Spleen (tissue), 11 donors: ENCODE data around the gene FTSJ1. TPM values are rescaled to one million over a fixed set of nuclear protein-coding genes. Genes with fewer than 3 reads are reported as not detected.

Experiments used
- DNase-seq: peaks from one replicate; pipeline ENCODE4 v3.0.0-alpha.2; 2020
- H3K27ac ChIP-seq, 8 donors: fragments of 200-600 bp; sonication (generic) in 7 of 8; 1 replicate in 4 of 8; 2 replicates in 4 of 8; pipeline versions ENCODE4 v1.5.0 to v1.8.0; 2016 to 2021; ENCODE audit warnings: inconsistent platforms in 4 of 8, mild to moderate bottlenecking in 4 of 8, moderate library complexity in 1 of 8
- H3K27me3 ChIP-seq, 7 donors: fragments of 200-600 bp; sonication (generic) in 6 of 7; replicated peaks in 1 of 7; 1 replicate in 4 of 7; 2 replicates in 3 of 7; pipeline versions ENCODE4 v1.5.0 to v1.8.0; 2016 to 2021; ENCODE audit warnings: inconsistent platforms in 3 of 7, mild to moderate bottlenecking in 1 of 7
- H3K36me3 ChIP-seq, 6 donors: fragments of 200-600 bp; sonication (generic) in 5 of 6; 1 replicate in 4 of 6; 2 replicates in 2 of 6; pipeline versions ENCODE4 v1.5.0 to v1.8.0; 2016 to 2021; ENCODE audit warnings: inconsistent platforms in 2 of 6
- H3K4me1 ChIP-seq, 6 donors: fragments of 200-600 bp; sonication (generic) in 5 of 6; 1 replicate in 3 of 6; 2 replicates in 3 of 6; pipeline versions ENCODE4 v1.5.0 to v1.8.0; 2016 to 2021; ENCODE audit warnings: inconsistent platforms in 3 of 6
- H3K4me3 ChIP-seq, 8 donors: fragments of 200-600 bp; sonication (generic) in 7 of 8; 1 replicate in 4 of 8; 2 replicates in 4 of 8; pipeline versions ENCODE4 v1.5.0 to v1.8.0; 2016 to 2021; ENCODE audit warnings: inconsistent platforms in 4 of 8, mild to moderate bottlenecking in 4 of 8, moderate library complexity in 2 of 8
- H3K9me3 ChIP-seq, 8 donors: fragments of 200-600 bp; sonication (generic) in 7 of 8; 1 replicate in 4 of 8; 2 replicates in 4 of 8; pipeline versions ENCODE4 v1.5.0 to v1.8.0; 2016 to 2021; ENCODE audit warnings: inconsistent platforms in 4 of 8
- CTCF ChIP-seq, 11 experiments: fragments of 200-600 bp in 7 of 11; fragments of 450-650 bp in 4 of 11; sonication (generic) in 4 of 11; IDR thresholded peaks in 8 of 11; conservative IDR thresholded peaks in 3 of 11; 1 replicate in 7 of 11; 2 replicates in 4 of 11; pipeline versions ENCODE4 v1.4.0 to v1.8.0; 2016 to 2021; ENCODE audit warnings: antibody characterized with exemption in 11 of 11, inconsistent platforms in 4 of 11, mild to moderate bottlenecking in 1 of 11
- POLR2A ChIP-seq, 3 donors: fragments of 450-650 bp; IDR thresholded peaks; one replicate each; pipeline ENCODE4 v1.5.1; 2017; ENCODE audit warnings: antibody characterized with exemption in 3 of 3, mild to moderate bottlenecking in 1 of 3
- POLR2AphosphoS5 ChIP-seq, 3 donors: sonication (generic); formaldehyde crosslinking; IDR thresholded peaks; one replicate each; pipeline ENCODE4 v1.5.1; 2017; ENCODE audit warnings: antibody characterized with exemption in 3 of 3
- WGBS, 5 donors: extraction: QIAGEN DNeasy Blood & Tissue Kit in 3 of 5; methylation state at CpG; one replicate each; pipeline versions ENCODE4 v1.1.5 to v1.1.7; 2013 to 2018; 5-methylcytosine and 5-hydroxymethylcytosine counted together
- intact Hi-C: fragments of 100-400 bp; cut with DNase I; formaldehyde crosslinking; loops from one replicate; pipeline ENCODE4 v1.15.0; 2023; ENCODE audit warnings: low total_unique reads
- polyA plus RNA-seq, 3 donors: library from polyadenylated mRNA; stranded (reverse); fragments of 200-250 nt; gene quantifications; one replicate each; pipeline ENCODE4 v1.2.1, GENCODE V29; 2013
- total RNA-seq, 7 donors: library from RNA; depleted of rRNA in 3 of 7; stranded (reverse); fragments of >200 nt in 3 of 7; fragmentation: NEBNext Ultra II Directional in 4 of 7; extraction: Animal tissue kit (Norgen Biotek cat#: 25700) in 4 of 7; gene quantifications; one replicate each; pipeline versions ENCODE4 v1.1.0 to v1.2.1, GENCODE V29; 2016 to 2021
- donor health status: healthy with polysubstance abuse.
- donor health status: DM: no; HTN: no; CAD: no; lungs with moderate emphysema.
- donor health status: DM: no; HTN: no; CAD: no.
- donor health status: Bipolar disorder and iron deficiency.
- donor health status: healthy.
- donor health status: DM: no; HTN: no; CAD: no.
- donor health status: DM: yes; HTN: yes; CAD: no.

FTSJ1 gene
- total and polyA plus RNA-seq, 10 donors: 27.1 to 58.6 (median 39.7) TPM

GRCh38 chrX:48460031-48460430, 16.0 kb upstream of the FTSJ1 start:
- Histone ChIP-seq H3K4me3 (no peak overlapping the region), H3K27me3 (no peaks in the 10 kb centered on the region), H3K4me1 (no peaks in the 10 kb centered on the region), H3K9me3 (no peaks in the 10 kb centered on the region), H3K27ac (no peak overlapping the region), H3K36me3 (peaks cover 0 to 24% (median 0%) of the 10 kb centered on the region in 6 donors)
- WGBS, 5 donors: 77 to 97% (median 90%) methylated on average over 3 of the region's 3 CpGs
- intact Hi-C loops: no loop called here
- TF ChIP-seq CTCF (IDR thresholded peaks at IDR 0.05 in 8 of 11, conservative IDR thresholded peaks at IDR 0.05 in 3 of 11) (no peak), POLR2AphosphoS5 (IDR thresholded peaks at IDR 0.05) (no peak), POLR2A (IDR thresholded peaks at IDR 0.05) (no peak)
- DNase-seq: no peak

GRCh38 chrX:48460606-48461005, 15.4 kb upstream of the FTSJ1 start:
- 87 to 98% (median 96%) methylated on average over 9 to 11 of the region's 11 CpGs for WGBS, 5 donors
- TF ChIP-seq POLR2AphosphoS5 (IDR thresholded peaks at IDR 0.05): no peak
- no peak for TF ChIP-seq CTCF (IDR thresholded peaks at IDR 0.05 in 8 of 11, conservative IDR thresholded peaks at IDR 0.05 in 3 of 11)
- TF ChIP-seq POLR2A (IDR thresholded peaks at IDR 0.05): no peak
- no peak for DNase-seq
- Histone ChIP-seq H3K27me3 (no peaks in the 10 kb centered on the region), H3K9me3 (no peaks in the 10 kb centered on the region), H3K27ac (no peak overlapping the region), H3K4me1 (no peaks in the 10 kb centered on the region), H3K4me3 (no peak overlapping the region), H3K36me3 (peaks cover 0 to 24% (median 0%) of the 10 kb centered on the region in 6 donors)
- intact Hi-C loops: no loop called here

- Histone ChIP-seq H3K27me3 (no peaks in the 10 kb centered on the region), H3K27ac (no peak overlapping the region), H3K9me3 (no peaks in the 10 kb centered on the region), H3K36me3 (peaks cover 0 to 27% (median 0%) of the 10 kb centered on the region in 6 donors), H3K4me3 (no peak overlapping the region), H3K4me1 (no peaks in the 10 kb centered on the region)
- intact Hi-C loops: no loop called here
- DNase-seq: no peak
- 75 to 97% (median 92%) methylated on average over 5 to 6 of the region's 6 CpGs for WGBS, 5 donors
- TF ChIP-seq POLR2A (IDR thresholded peaks at IDR 0.05): no peak
- no peak for TF ChIP-seq POLR2AphosphoS5 (IDR thresholded peaks at IDR 0.05)
- no peak for TF ChIP-seq CTCF (IDR thresholded peaks at IDR 0.05 in 8 of 11, conservative IDR thresholded peaks at IDR 0.05 in 3 of 11)
Observed at GRCh38 chrX:48461830-48462229, 14.2 kb upstream of the FTSJ1 start.

GRCh38 chrX:48465336-48465933, 10.6 kb upstream of the FTSJ1 start:
- intact Hi-C loops: no loop called here
- Histone ChIP-seq H3K27me3 (peaks cover 0 to 5% (median 0%) of the 10 kb centered on the region in 7 donors), H3K4me1 (peaks cover 0 to 22% (median 2%) of the 10 kb centered on the region in 6 donors), H3K4me3 (no peak overlapping the region), H3K27ac (no peak overlapping the region), H3K9me3 (no peaks in the 10 kb centered on the region), H3K36me3 (peaks cover 0 to 14% (median 0%) of the 10 kb centered on the region in 6 donors)
- 83 to 89% (median 86%) methylated on average over 2 to 10 of the region's 10 CpGs for WGBS, 5 donors
- TF ChIP-seq POLR2AphosphoS5 (IDR thresholded peaks at IDR 0.05) (no peak), POLR2A (IDR thresholded peaks at IDR 0.05) (no peak), CTCF (IDR thresholded peaks at IDR 0.05 in 8 of 11, conservative IDR thresholded peaks at IDR 0.05 in 3 of 11) (no peak)
- DNase-seq: peak; percentile 6
